Hepatocyte (in vitro differentiated cells): ENCODE results near the gene GINS2. TPM values are rescaled to one million over a fixed set of nuclear protein-coding genes. Genes with fewer than 3 reads are reported as not detected.
A peak's percentile ranks its signal among the peaks of the same experiment; 100 is the strongest.

Source experiments
- DNase-seq: peaks from one replicate; pipeline ENCODE4 v3.0.0-alpha.2; 2016; ENCODE audit warnings: low spot score
- H2AFZ ChIP-seq: fragments of 200-600 bp; sonication (generic); 2 replicates; pipeline ENCODE4 v1.6.0; 2016; ENCODE audit warnings: antibody characterized with exemption, mild to moderate bottlenecking
- H3K27ac ChIP-seq: fragments of 200-600 bp; sonication (generic); 2 replicates; pipeline ENCODE4 v1.5.1; 2016; ENCODE audit warnings: mild to moderate bottlenecking
- H3K27me3 ChIP-seq: fragments of 200-600 bp; sonication (generic); 2 replicates; pipeline ENCODE4 v1.6.1; 2016
- H3K36me3 ChIP-seq: fragments of 200-600 bp; sonication (generic); replicated peaks from 2 replicates; pipeline ENCODE4 v1.5.1; 2016; ENCODE audit warnings: low read depth; ENCODE audit not compliant: insufficient read depth
- H3K4me1 ChIP-seq: fragments of 200-600 bp; sonication (generic); 2 replicates; pipeline ENCODE4 v1.5.1; 2016; ENCODE audit warnings: mild to moderate bottlenecking, moderate library complexity; ENCODE audit not compliant: insufficient read depth
- H3K4me2 ChIP-seq: fragments of 200-600 bp; sonication (generic); 2 replicates; pipeline ENCODE4 v1.6.0; 2016
- H3K4me3 ChIP-seq: fragments of 200-600 bp; sonication (generic); 2 replicates; pipeline ENCODE4 v1.5.1; 2016; ENCODE audit warnings: mild to moderate bottlenecking
- H3K79me2 ChIP-seq: fragments of 200-600 bp; sonication (generic); 2 replicates; pipeline ENCODE4 v1.6.0; 2017; ENCODE audit warnings: mild to moderate bottlenecking
- H3K9me2 ChIP-seq: fragments of 200-600 bp; sonication (generic); replicated peaks from 2 replicates; pipeline ENCODE4 v1.6.0; 2017; ENCODE audit warnings: mild to moderate bottlenecking; ENCODE audit not compliant: insufficient read depth
- H3K9me3 ChIP-seq: fragments of 200-600 bp; sonication (generic); 2 replicates; pipeline ENCODE4 v1.5.1; 2016; ENCODE audit warnings: low read depth, mild to moderate bottlenecking
- H4K20me1 ChIP-seq: fragments of 200-600 bp; sonication (generic); 2 replicates; pipeline ENCODE4 v1.6.0; 2016; ENCODE audit warnings: mild to moderate bottlenecking; ENCODE audit not compliant: insufficient read depth, poor library complexity, severe bottlenecking
- EZH2 ChIP-seq: fragments of 200-600 bp; sonication (generic); IDR thresholded peaks from 2 replicates; pipeline ENCODE4 v1.6.1; 2016; ENCODE audit warnings: antibody characterized with exemption, mild to moderate bottlenecking, borderline replicate concordance
- EZH2phosphoT487 ChIP-seq: fragments of 200-600 bp; sonication (generic); IDR thresholded peaks from one replicate; pipeline ENCODE4 v1.6.1; 2018; ENCODE audit warnings: antibody characterized with exemption, mild to moderate bottlenecking, low read depth, moderate library complexity; ENCODE audit not compliant: unreplicated experiment, severe bottlenecking
- WGBS: methylation state at CpG from one replicate; pipeline ENCODE4 v1.1.6; 2016; ENCODE audit warnings: low lambda C conversion rate; ENCODE audit errors: missing lambda C conversion rate; 5-methylcytosine and 5-hydroxymethylcytosine counted together
- polyA plus RNA-seq: library from polyadenylated mRNA; unstranded; fragments of >200 nt; fragmentation: Nextera tagmentation; extraction: Ambion mirVana; gene quantifications from 2 replicates; pipeline ENCODE4 v1.2.1, GENCODE V29; 2016
- total RNA-seq: library from RNA; depleted of rRNA; stranded (reverse); fragments of >200 nt; gene quantifications from 2 replicates; pipeline ENCODE4 v1.2.3, GENCODE V29; 2014
- TF ChIP-seq, protein P1 (sequence below): fragments of 200-600 bp; sonication (generic); IDR thresholded peaks from 2 replicates; pipeline ENCODE4 v1.5.1; 2016; ENCODE audit warnings: antibody characterized with exemption, mild to moderate bottlenecking; ENCODE audit not compliant: poor library complexity

GINS2 gene
- total and polyA plus RNA-seq, 2 experiments from 2014 or later: 6.3 to 7.5 TPM

DNA sequence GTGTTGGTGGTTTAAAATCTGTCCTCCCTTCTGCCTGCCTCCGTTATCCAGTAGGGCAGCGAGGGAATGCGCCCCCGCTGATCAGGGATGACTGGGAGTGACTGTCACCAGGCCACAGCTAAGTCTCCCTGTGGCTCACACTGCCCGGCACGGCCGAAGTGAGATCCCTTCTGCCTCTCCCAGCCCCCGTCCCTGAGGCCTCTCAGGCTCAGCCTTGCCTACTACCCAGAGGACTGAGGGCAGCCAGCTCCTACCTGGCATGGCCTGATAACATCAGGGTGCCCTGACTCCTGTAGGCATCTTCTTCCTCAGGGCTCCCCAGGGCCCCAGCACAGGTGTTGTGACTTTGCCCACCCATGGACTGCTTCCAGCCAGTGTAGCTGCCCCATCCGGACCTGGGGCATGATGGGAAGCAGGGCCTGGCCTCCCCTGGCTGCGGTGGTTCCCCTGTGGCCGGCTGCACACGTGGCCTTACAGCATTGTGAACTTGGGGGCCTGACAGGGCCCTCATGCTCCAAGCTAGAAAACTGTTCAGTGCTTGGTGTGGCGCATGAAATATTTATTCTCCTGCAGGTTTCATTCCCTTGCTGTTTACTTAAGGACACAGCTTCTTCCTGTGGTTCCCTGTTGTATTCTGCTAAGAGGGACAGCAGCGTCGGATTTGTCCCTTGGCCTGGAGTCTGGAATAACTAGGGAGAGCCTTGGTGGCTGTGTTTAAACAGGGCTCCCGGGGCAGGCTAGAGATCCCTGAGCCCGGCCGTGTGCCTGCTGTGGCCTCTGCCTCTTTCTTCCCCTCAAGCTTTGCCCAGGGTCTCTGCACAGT lies 30.0 kb downstream of the GINS2 start:
- Histone ChIP-seq H3K27me3 (no peaks in the 10 kb centered on the region), H3K27ac (no peak overlapping the region), H2AFZ (no peak overlapping the region), H3K4me3 (no peak overlapping the region), H3K9me3 (no peaks in the 10 kb centered on the region), H3K9me2 (no peaks in the 10 kb centered on the region), H3K4me1 (no peaks in the 10 kb centered on the region), H3K36me3 (no peaks in the 10 kb centered on the region), H3K4me2 (no peak overlapping the region), H4K20me1 (peaks cover 21% of the 10 kb centered on the region), H3K79me2 (peaks cover 7% of the 10 kb centered on the region)
- 91% methylated on average over 18 of the region's 18 CpGs for WGBS
- no peak for DNase-seq
- TF ChIP-seq EZH2 (no peak), EZH2phosphoT487 (no peak)
- TF ChIP-seq, protein P1, sequence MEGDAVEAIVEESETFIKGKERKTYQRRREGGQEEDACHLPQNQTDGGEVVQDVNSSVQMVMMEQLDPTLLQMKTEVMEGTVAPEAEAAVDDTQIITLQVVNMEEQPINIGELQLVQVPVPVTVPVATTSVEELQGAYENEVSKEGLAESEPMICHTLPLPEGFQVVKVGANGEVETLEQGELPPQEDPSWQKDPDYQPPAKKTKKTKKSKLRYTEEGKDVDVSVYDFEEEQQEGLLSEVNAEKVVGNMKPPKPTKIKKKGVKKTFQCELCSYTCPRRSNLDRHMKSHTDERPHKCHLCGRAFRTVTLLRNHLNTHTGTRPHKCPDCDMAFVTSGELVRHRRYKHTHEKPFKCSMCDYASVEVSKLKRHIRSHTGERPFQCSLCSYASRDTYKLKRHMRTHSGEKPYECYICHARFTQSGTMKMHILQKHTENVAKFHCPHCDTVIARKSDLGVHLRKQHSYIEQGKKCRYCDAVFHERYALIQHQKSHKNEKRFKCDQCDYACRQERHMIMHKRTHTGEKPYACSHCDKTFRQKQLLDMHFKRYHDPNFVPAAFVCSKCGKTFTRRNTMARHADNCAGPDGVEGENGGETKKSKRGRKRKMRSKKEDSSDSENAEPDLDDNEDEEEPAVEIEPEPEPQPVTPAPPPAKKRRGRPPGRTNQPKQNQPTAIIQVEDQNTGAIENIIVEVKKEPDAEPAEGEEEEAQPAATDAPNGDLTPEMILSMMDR: no peak

DNA sequence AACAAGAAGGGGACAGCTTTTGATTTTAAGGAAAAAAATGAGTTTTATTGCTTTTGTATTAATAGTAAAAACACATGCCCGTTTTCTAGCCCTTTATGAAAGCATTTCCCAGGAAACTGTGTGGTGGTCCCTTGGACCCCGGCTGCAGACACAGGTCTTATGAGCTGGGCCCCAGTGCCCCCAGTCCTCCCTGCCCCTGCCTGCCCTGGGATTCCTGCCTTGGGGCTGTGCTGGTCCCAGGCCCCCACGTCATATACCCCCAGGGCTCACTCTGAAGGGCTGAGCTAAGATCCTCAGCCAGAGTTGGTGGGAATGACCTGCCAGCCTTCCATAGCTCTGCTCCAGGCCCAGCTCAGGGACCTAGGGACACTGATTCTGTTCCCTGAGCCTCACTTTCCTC lies 30.8 kb downstream of the GINS2 start:
- Histone ChIP-seq H3K27ac (no peak overlapping the region), H3K4me1 (no peaks in the 10 kb centered on the region), H2AFZ (no peak overlapping the region), H3K4me3 (no peak overlapping the region), H3K4me2 (no peak overlapping the region), H3K9me3 (no peaks in the 10 kb centered on the region), H3K27me3 (no peaks in the 10 kb centered on the region), H3K36me3 (no peaks in the 10 kb centered on the region), H3K79me2 (peaks cover 7% of the 10 kb centered on the region), H3K9me2 (no peaks in the 10 kb centered on the region), H4K20me1 (peaks cover 27% of the 10 kb centered on the region)
- 93% methylated on average over 3 of the region's 3 CpGs for WGBS
- no peak for DNase-seq
- TF ChIP-seq, protein P1: no peak
- TF ChIP-seq EZH2phosphoT487 (no peak), EZH2 (no peak)

DNA sequence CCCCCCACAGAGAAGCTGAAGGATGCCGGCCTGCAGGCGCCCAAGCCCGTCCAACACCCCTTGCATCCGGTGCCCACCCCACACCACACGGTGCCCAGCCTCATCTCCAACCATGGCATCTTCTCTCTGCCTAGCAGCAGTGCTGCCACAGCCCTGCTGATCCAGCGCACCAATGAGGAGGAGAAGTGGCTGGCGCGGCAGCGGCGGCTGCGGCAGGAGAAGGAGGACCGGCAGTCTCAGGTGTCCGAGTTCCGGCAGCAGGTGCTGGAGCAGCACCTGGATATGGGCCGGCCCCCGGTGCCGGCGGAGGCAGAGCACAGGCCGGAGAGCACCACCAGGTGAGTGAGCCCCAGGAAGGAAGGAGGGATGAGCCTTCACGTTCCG lies 31.5 kb downstream of the GINS2 start:
- peak overlapping the region; percentile 57 for H3K27ac ChIP-seq
- H3K4me2 ChIP-seq: no peak overlapping the region
- H3K79me2 ChIP-seq: peaks cover 7% of the 10 kb centered on the region
- no peak for TF ChIP-seq EZH2
- TF ChIP-seq, protein P1: no peak
- TF ChIP-seq EZH2phosphoT487: no peak
- DNase-seq: no peak
- H3K4me1 ChIP-seq: peaks cover 4% of the 10 kb centered on the region
- H3K9me2 ChIP-seq: no peaks in the 10 kb centered on the region
- no peaks in the 10 kb centered on the region for H3K27me3 ChIP-seq
- WGBS: 97% methylated on average over 21 of the region's 21 CpGs
- peaks cover 33% of the 10 kb centered on the region for H4K20me1 ChIP-seq
- H3K4me3 ChIP-seq: no peak overlapping the region
- H2AFZ ChIP-seq: no peak overlapping the region
- H3K9me3 ChIP-seq: no peaks in the 10 kb centered on the region
- no peaks in the 10 kb centered on the region for H3K36me3 ChIP-seq
